IPS-20b (cell line): Measurements from ENCODE around the gene SON.
"Not testable (repeated sequence)": the region's sequence is repeated elsewhere in the genome, so short reads cannot be mapped to it uniquely, and the experiment has no call there.

Source experiments
- H3K27ac ChIP-seq: one replicate; pipeline ENCODE4 v1.5.1; 2013; ENCODE audit warnings: low read length
- H3K27me3 ChIP-seq: 2 replicates; pipeline ENCODE4 v1.6.1; 2013; ENCODE audit warnings: mild to moderate bottlenecking, low read length, inconsistent platforms; ENCODE audit not compliant: insufficient read depth
- H3K36me3 ChIP-seq: 2 replicates; pipeline ENCODE4 v1.6.1; 2013; ENCODE audit warnings: low read depth, mild to moderate bottlenecking, inconsistent platforms, low read length, moderate library complexity; ENCODE audit not compliant: insufficient read depth
- H3K4me1 ChIP-seq: 2 replicates; pipeline ENCODE4 v1.6.1; 2013; ENCODE audit warnings: mild to moderate bottlenecking, control low read depth, inconsistent platforms, low read length, moderate library complexity; ENCODE audit not compliant: insufficient read depth
- H3K4me3 ChIP-seq: 2 replicates; pipeline ENCODE4 v1.5.1; 2013; ENCODE audit warnings: mild to moderate bottlenecking, low read length, inconsistent platforms
- H3K9ac ChIP-seq: 2 replicates; pipeline ENCODE4 v1.6.1; 2013; ENCODE audit warnings: low read depth, mild to moderate bottlenecking, inconsistent platforms, low read length, moderate library complexity
- H3K9me3 ChIP-seq: 2 replicates; pipeline ENCODE4 v1.6.1; 2013; ENCODE audit warnings: mild to moderate bottlenecking, low read depth, low read length, inconsistent platforms; ENCODE audit not compliant: insufficient read depth

Gene SON

GRCh38 chr21:33542640-33543504 is at the start of gene SON:
Gene SON (plus strand): TSS chr21:33543038. CDS start chr21:33543093, 55 bp downstream.
- Histone ChIP-seq H3K36me3 (peaks cover 51% of the 10 kb centered on the region), H3K4me3 (peak within 1 kb of the TSS; percentile 91), H3K9ac (peak within 1 kb of the TSS; percentile 97), H3K27me3 (no peaks in the 10 kb centered on the region), H3K4me1 (peaks cover 18% of the 10 kb centered on the region; the same call in 1 of the 2 replicates), H3K9me3 (no peaks in the 10 kb centered on the region), H3K27ac (peak within 1 kb of the TSS; percentile 97)

- 0 out of 2 replicates have a peak, but pooled peaks cover 4% of the 10 kb centered on the region for H3K36me3 ChIP-seq
- H3K27ac ChIP-seq = no peak overlapping the region
Observed at GRCh38 chr21:33493756-33494155, 49.1 kb upstream of the SON start.

GRCh38 chr21:33495743-33496142 is 47.1 kb upstream of the SON start:
- Histone ChIP-seq H3K27me3 (no peaks in the 10 kb centered on the region), H3K27ac (no peak overlapping the region), H3K9ac (no peak overlapping the region), H3K4me3 (no peak overlapping the region), H3K9me3 (no peaks in the 10 kb centered on the region), H3K36me3 (no peaks in the 10 kb centered on the region), H3K4me1 (peaks cover 11% of the 10 kb centered on the region)

More at GRCh38 chr21:33493756-33494155, 49.1 kb upstream of the SON start:
- Histone ChIP-seq H3K4me1 (peaks cover 12% of the 10 kb centered on the region), H3K4me3 (no peak overlapping the region), H3K27me3 (no peaks in the 10 kb centered on the region), H3K9me3 (no peaks in the 10 kb centered on the region), H3K9ac (no peak overlapping the region)

- no peaks in the 10 kb centered on the region for H3K9me3 ChIP-seq
- H3K4me3 ChIP-seq = no peak overlapping the region
- no peak overlapping the region for H3K9ac ChIP-seq
- H3K27me3 ChIP-seq = no peaks in the 10 kb centered on the region
- H3K27ac ChIP-seq = no peak overlapping the region
- H3K4me1 ChIP-seq = peaks cover 8% of the 10 kb centered on the region; the same call in 1 of the 2 replicates
- no peaks in the 10 kb centered on the region for H3K36me3 ChIP-seq
Observed at GRCh38 chr21:33496345-33496744, 46.5 kb upstream of the SON start.

GRCh38 chr21:33505833-33506232 is 37.0 kb upstream of the SON start:
- Histone ChIP-seq H3K9me3 (no peaks in the 10 kb centered on the region), H3K4me3 (no peak overlapping the region), H3K4me1 (no peaks in the 10 kb centered on the region), H3K36me3 (peaks cover 77% of the 10 kb centered on the region), H3K27me3 (no peaks in the 10 kb centered on the region), H3K9ac (no peak overlapping the region), H3K27ac (no peak overlapping the region)

GRCh38 chr21:33507003-33507402 is 35.8 kb upstream of the SON start:
- not testable (repeated sequence) for H3K9me3 ChIP-seq, H3K27me3 ChIP-seq, H3K4me1 ChIP-seq, H3K9ac ChIP-seq, H3K4me3 ChIP-seq, H3K27ac ChIP-seq
- peaks cover 89% of the 10 kb centered on the region for H3K36me3 ChIP-seq

- H3K27me3 ChIP-seq = no peaks in the 10 kb centered on the region
- no peak overlapping the region for H3K9ac ChIP-seq
- H3K36me3 ChIP-seq = peaks cover 96% of the 10 kb centered on the region
- no peak overlapping the region for H3K27ac ChIP-seq
- H3K4me1 ChIP-seq = no peaks in the 10 kb centered on the region
- H3K9me3 ChIP-seq = no peaks in the 10 kb centered on the region
- H3K4me3 ChIP-seq = no peak overlapping the region
Observed at GRCh38 chr21:33510826-33511225, 32.0 kb upstream of the SON start.

GRCh38 chr21:33511639-33512038 is 31.2 kb upstream of the SON start:
- Histone ChIP-seq H3K27me3 (no peaks in the 10 kb centered on the region), H3K9ac (no peak overlapping the region), H3K4me3 (no peak overlapping the region), H3K4me1 (no peaks in the 10 kb centered on the region), H3K27ac (no peak overlapping the region), H3K36me3 (peaks cover 97% of the 10 kb centered on the region), H3K9me3 (no peaks in the 10 kb centered on the region)

- Histone ChIP-seq H3K36me3 (peaks cover 97% of the 10 kb centered on the region), H3K4me3 (no peak overlapping the region), H3K9me3 (no peaks in the 10 kb centered on the region), H3K27me3 (no peaks in the 10 kb centered on the region), H3K9ac (no peak overlapping the region), H3K4me1 (no peaks in the 10 kb centered on the region), H3K27ac (no peak overlapping the region)
Observed at GRCh38 chr21:33512481-33512880, 30.4 kb upstream of the SON start.

GRCh38 chr21:33514229-33514628 is 28.6 kb upstream of the SON start:
- Histone ChIP-seq H3K27me3 (no peaks in the 10 kb centered on the region), H3K27ac (no peak overlapping the region), H3K4me3 (no peak overlapping the region), H3K36me3 (peaks cover 98% of the 10 kb centered on the region), H3K9me3 (no peaks in the 10 kb centered on the region), H3K9ac (no peak overlapping the region), H3K4me1 (no peaks in the 10 kb centered on the region)

GRCh38 chr21:33518899-33519298 is 23.9 kb upstream of the SON start:
- H3K4me3 ChIP-seq = no peak overlapping the region
- H3K36me3 ChIP-seq = peaks cover 91% of the 10 kb centered on the region
- H3K27ac ChIP-seq = no peak overlapping the region
- H3K4me1 ChIP-seq = no peaks in the 10 kb centered on the region
- no peaks in the 10 kb centered on the region for H3K9me3 ChIP-seq
- no peaks in the 10 kb centered on the region for H3K27me3 ChIP-seq
- no peak overlapping the region for H3K9ac ChIP-seq

GRCh38 chr21:33522297-33522952 is 20.4 kb upstream of the SON start:
- no peaks in the 10 kb centered on the region for H3K4me1 ChIP-seq
- no peak overlapping the region for H3K27ac ChIP-seq
- no peak overlapping the region for H3K9ac ChIP-seq
- H3K36me3 ChIP-seq = peaks cover 87% of the 10 kb centered on the region
- no peaks in the 10 kb centered on the region for H3K27me3 ChIP-seq
- H3K4me3 ChIP-seq = no peak overlapping the region
- no peaks in the 10 kb centered on the region for H3K9me3 ChIP-seq
